HL-60 (cell line): Measurements from ENCODE around the gene ADAMTS2.

Source experiments
- DNase-seq, 2 experiments: peaks; one replicate each; pipeline ENCODE4 v3.0.0-alpha.2; 2010 to 2020; ENCODE audit warnings: low read depth in 1 of 2, low spot score in 1 of 2
- H3K27ac ChIP-seq: fragments of 250-450 bp; sonication (Bioruptor Pico); replicated peaks from 2 replicates; pipeline ENCODE4 v1.5.1; 2020; ENCODE audit warnings: mild to moderate bottlenecking, moderate library complexity
- H3K27me3 ChIP-seq: fragments of 250-450 bp; sonication (Bioruptor Pico); 2 replicates; pipeline ENCODE4 v1.5.1; 2021; ENCODE audit warnings: mild to moderate bottlenecking, moderate library complexity; ENCODE audit not compliant: insufficient read depth, poor library complexity, severe bottlenecking
- H3K4me3 ChIP-seq: replicated peaks from 2 replicates; pipeline ENCODE4 v1.5.1; 2011; ENCODE audit warnings: mild to moderate bottlenecking, control low read depth, low read length; ENCODE audit not compliant: insufficient read depth
- GABPA ChIP-seq: IDR thresholded peaks from 2 replicates; pipeline ENCODE4 v1.6.1; 2012; ENCODE audit warnings: low read depth
- POLR2AphosphoS5 ChIP-seq: IDR thresholded peaks from 2 replicates; pipeline ENCODE4 v1.6.1; 2012; ENCODE audit warnings: low read depth
- SPI1 ChIP-seq: IDR thresholded peaks from 2 replicates; pipeline ENCODE4 v1.6.1; 2012; ENCODE audit warnings: low read depth, mild to moderate bottlenecking, borderline replicate concordance
- TF ChIP-seq, protein P1 (sequence below): IDR thresholded peaks from one replicate; pipeline ENCODE4 v1.5.1; 2011; ENCODE audit warnings: low read length, control low read depth, inconsistent platforms; ENCODE audit not compliant: insufficient read depth
- TF ChIP-seq, protein P2 (sequence below): IDR thresholded peaks from 2 replicates; pipeline ENCODE4 v1.6.1; 2012; ENCODE audit warnings: low read depth; ENCODE audit not compliant: insufficient replicate concordance

ADAMTS2 gene

DNA sequence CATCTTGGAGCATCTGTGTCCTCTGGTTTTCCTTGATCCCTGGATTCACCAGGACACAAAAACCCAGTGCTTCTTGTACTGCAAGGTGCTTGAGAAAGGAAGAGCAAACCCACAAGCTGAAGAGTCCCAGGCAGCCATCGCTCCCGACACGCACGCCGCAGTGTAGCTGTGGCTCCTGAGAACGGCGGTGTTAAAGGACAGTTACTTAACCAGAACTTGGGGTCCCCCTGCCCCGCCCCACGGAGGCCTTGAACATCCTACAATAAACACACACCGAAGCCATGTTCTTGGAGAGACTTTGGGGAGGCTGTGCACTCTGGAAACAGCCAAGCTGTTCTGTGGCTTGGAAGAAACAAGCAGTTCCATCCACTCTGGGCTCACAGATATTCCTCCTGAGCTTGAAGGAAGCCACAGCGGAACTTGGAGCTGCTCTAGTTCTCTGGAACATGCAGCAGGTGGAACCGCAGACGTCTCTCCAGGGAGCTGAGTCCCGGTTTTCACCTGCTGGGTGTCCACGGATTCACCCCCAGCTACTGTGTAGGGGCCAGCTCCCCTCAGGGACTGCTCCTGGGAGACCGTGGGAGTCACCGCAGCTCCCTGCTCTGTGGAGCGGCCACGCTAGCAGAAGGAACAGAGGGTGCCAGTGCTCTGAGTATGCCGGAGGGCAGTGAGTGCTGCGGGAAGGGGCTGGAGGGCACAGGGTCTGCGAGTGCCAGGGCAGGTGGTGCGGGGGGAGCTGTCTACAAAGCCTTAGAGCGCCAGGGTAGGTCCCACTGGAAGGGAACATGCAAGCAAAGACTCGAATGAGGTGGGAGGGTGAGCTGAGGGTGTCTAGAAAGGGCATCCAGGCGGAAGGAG is 107.3 kb downstream of the ADAMTS2 start:
- TF ChIP-seq, protein P1, sequence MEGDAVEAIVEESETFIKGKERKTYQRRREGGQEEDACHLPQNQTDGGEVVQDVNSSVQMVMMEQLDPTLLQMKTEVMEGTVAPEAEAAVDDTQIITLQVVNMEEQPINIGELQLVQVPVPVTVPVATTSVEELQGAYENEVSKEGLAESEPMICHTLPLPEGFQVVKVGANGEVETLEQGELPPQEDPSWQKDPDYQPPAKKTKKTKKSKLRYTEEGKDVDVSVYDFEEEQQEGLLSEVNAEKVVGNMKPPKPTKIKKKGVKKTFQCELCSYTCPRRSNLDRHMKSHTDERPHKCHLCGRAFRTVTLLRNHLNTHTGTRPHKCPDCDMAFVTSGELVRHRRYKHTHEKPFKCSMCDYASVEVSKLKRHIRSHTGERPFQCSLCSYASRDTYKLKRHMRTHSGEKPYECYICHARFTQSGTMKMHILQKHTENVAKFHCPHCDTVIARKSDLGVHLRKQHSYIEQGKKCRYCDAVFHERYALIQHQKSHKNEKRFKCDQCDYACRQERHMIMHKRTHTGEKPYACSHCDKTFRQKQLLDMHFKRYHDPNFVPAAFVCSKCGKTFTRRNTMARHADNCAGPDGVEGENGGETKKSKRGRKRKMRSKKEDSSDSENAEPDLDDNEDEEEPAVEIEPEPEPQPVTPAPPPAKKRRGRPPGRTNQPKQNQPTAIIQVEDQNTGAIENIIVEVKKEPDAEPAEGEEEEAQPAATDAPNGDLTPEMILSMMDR, result no peak
- no peak for TF ChIP-seq SPI1
- TF ChIP-seq, protein P2, sequence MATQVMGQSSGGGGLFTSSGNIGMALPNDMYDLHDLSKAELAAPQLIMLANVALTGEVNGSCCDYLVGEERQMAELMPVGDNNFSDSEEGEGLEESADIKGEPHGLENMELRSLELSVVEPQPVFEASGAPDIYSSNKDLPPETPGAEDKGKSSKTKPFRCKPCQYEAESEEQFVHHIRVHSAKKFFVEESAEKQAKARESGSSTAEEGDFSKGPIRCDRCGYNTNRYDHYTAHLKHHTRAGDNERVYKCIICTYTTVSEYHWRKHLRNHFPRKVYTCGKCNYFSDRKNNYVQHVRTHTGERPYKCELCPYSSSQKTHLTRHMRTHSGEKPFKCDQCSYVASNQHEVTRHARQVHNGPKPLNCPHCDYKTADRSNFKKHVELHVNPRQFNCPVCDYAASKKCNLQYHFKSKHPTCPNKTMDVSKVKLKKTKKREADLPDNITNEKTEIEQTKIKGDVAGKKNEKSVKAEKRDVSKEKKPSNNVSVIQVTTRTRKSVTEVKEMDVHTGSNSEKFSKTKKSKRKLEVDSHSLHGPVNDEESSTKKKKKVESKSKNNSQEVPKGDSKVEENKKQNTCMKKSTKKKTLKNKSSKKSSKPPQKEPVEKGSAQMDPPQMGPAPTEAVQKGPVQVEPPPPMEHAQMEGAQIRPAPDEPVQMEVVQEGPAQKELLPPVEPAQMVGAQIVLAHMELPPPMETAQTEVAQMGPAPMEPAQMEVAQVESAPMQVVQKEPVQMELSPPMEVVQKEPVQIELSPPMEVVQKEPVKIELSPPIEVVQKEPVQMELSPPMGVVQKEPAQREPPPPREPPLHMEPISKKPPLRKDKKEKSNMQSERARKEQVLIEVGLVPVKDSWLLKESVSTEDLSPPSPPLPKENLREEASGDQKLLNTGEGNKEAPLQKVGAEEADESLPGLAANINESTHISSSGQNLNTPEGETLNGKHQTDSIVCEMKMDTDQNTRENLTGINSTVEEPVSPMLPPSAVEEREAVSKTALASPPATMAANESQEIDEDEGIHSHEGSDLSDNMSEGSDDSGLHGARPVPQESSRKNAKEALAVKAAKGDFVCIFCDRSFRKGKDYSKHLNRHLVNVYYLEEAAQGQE, result no peak
- no peak for TF ChIP-seq GABPA
- no peak for TF ChIP-seq POLR2AphosphoS5
- H3K27me3 ChIP-seq, result peaks cover 1% of the 10 kb centered on the region
- no peak for DNase-seq
- no peak overlapping the region for H3K4me3 ChIP-seq
- H3K27ac ChIP-seq, result no peak overlapping the region

DNA sequence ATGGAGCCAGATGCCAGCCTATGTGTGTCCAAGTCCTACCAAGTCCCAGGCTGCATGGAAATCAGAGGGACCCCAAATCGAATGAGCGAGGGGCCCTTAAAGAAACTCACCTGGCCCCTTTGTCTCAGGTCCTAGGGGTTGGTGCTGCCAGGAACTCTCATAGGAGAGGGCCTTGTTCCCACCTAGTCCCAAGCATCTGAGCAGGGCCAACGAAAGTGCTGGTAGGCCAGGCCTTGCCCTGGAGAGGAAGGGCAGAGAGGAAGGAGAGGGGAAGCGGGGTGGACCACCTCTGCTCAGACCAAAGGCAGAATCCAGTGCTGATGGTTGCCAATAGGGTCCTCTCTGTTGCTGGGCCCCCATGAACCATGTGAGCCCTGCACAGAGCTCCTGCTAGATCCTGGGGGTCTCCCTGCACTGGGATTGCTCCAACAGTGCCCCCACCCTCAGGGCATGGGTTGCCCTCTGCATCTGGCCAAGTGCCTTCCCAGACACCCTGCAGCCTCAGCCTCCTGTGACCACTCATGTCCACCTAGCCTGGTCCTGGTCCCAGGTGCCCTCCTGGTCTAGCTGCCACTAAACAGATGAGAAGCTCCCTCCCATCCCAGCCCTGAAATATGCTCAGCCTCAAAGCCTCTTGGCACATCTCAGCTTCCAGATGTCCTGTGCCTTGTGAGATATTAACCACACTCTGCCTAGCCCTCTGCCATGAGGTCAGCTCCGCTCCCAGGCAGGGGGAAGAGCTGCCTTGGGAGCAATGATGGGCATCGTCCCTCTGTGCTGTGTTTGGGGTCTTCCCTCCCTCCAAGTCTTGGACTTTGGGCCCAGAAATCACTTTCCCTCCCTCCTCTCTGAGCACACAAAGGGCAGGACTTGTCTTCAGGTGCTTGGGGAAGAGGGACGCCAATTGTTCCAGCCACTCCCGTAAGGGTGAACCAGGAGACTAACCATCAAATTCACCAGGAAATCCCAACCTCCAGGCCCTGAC is 109.6 kb downstream of the ADAMTS2 start:
- no peak for DNase-seq
- TF ChIP-seq, protein P1, result no peak
- peaks cover 3% of the 10 kb centered on the region for H3K27me3 ChIP-seq
- no peak overlapping the region for H3K27ac ChIP-seq
- no peak overlapping the region for H3K4me3 ChIP-seq

DNA sequence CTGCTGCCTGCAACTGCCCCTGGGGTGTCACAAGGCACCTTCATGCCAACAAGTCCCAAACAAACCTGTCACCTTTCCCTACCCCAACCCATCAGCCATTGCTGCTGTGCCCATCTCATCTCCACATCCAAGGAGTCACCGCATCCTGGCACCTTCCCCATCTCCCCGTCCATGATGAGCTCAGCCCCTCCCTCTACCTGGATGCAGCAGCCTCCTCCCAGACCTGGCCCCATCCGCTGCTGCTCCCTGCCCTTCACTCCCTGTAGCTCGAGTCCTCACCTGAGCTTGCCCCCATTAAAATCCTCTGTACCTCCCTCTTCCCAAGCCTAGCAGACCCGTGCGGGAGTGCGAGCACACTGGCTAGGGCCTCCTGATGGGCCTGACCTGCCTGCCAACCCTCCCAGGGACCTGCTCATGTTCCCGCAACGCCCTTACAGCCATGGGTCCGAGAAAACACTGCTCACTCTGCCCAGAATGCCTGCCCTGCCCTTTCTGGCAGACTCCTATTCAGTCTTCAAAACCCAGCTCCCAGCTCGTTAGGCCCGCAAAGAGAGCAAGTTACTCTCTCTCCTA is 110.6 kb downstream of the ADAMTS2 start:
- TF ChIP-seq, protein P2, result no peak
- TF ChIP-seq, protein P1, result no peak
- TF ChIP-seq GABPA (no peak), SPI1 (no peak), POLR2AphosphoS5 (no peak)
- Histone ChIP-seq H3K27ac (no peak overlapping the region), H3K27me3 (peaks cover 3% of the 10 kb centered on the region), H3K4me3 (no peak overlapping the region)
- no peak for DNase-seq
